Left renal cortex interstitium (tissue), 4 donors: ENCODE data around the gene CD180. TPM values are rescaled to one million over a fixed set of nuclear protein-coding genes. Genes with fewer than 3 reads are reported as not detected.
A peak's percentile ranks its signal among the peaks of the same experiment; 100 is the strongest.

ENCODE experiments used
- DNase-seq, 4 donors: peaks; one replicate each; pipeline ENCODE4 v3.0.0-alpha.2; 2013; ENCODE audit warnings: low read depth in 4 of 4, low spot score in 2 of 4, missing footprints in 1 of 4
- polyA plus RNA-seq, 4 donors: library from polyadenylated mRNA; unstranded; fragments of 120-200 nt; gene quantifications; one replicate each; pipeline ENCODE4 v1.2.1, GENCODE V29; 2013; ENCODE audit not compliant: insufficient read length in 4 of 4

Gene CD180
- polyA plus RNA-seq, 4 donors: 0.21 to 0.87 (median 0.77) TPM

- no peak for DNase-seq
Measured at GRCh38 chr5:67214036-67214435, 17.4 kb upstream of the CD180 start.

- DNase-seq: no peak
Measured at GRCh38 chr5:67211926-67212325, 15.3 kb upstream of the CD180 start.

GRCh38 chr5:67209141-67209771 is 12.7 kb upstream of the CD180 start:
- peak; percentile 34 to 66 (median 60) for DNase-seq

GRCh38 chr5:67208403-67208802 is 11.8 kb upstream of the CD180 start:
- no peak for DNase-seq

DNA sequence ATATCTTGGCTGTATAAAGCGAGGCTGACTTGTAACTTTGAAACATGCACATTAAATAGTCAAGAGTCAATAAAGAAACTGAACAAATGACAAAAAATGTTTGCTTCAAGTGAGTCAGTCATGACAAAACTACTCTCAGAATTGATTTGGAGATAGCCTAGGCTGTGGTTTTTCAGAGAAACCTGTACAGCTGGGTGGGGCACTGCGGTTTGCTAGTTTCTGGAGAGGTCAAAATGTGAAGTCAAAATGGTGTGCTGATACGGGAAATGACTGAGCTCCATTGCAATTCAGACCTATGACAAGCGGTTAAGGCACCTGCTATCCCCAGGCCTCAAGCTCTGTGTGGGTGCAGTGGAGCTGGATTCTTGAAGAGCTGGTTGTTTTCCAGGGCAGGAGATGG is 10.3 kb upstream of the CD180 start:
- DNase-seq: no peak

GRCh38 chr5:67206461-67206860 is 9.9 kb upstream of the CD180 start:
- DNase-seq: no peak

- DNase-seq: no peak
Measured at GRCh38 chr5:67205981-67206380, 9.4 kb upstream of the CD180 start.

GRCh38 chr5:67204821-67205220 is 8.2 kb upstream of the CD180 start:
- DNase-seq: no peak

DNA sequence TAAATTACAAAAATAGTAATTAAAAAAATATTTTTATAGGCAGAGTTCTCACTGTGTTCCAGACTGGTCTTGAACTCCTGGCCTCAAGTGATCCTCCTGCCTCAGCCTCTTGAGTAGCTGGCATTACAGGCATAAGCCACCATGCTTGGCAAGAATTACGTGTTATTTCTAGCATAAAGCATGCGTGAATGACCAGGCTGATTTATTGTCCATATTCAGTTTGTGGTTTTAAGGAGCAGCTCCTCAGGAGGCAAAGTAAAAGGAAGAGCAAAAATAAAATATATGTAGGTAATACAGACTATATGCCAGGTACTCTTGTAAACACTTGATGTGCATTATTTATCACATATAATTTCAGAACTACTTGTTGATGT is 7.1 kb upstream of the CD180 start:
- no peak for DNase-seq

- no peak for DNase-seq
Measured at GRCh38 chr5:67202828-67203227, 6.2 kb upstream of the CD180 start.

DNA sequence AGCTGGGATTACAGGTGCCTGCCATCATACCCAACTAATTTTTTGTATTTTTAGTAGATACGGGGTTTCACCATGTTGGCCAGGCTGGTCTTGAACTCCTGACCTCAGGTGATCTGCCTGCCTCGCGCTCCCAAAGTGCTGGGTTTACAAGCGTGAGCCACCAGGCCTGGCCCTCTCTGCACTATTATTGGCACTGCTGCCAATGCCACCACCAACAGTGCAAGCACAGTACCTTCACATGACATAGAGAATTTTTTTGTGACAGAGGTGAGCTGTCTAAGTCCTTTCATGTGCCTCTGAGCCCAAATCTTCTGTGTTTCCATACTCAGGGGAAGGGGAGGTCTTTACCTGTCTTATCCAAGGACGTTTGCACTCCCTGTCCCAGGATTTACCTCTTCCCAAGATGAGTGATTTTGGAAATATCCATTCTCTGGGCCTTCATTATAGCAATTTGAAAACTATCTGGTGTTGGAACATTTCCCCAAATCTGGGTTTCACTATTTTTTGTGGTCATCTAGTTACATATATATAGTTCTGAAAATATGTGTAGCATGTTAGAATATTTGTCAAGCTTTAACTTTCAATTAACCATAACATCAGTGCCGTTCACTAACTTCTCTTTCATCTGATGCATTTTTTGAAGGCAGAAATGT is 5.4 kb upstream of the CD180 start:
- DNase-seq: no peak

GRCh38 chr5:67200809-67201562 is 4.4 kb upstream of the CD180 start:
- no peak for DNase-seq

DNA sequence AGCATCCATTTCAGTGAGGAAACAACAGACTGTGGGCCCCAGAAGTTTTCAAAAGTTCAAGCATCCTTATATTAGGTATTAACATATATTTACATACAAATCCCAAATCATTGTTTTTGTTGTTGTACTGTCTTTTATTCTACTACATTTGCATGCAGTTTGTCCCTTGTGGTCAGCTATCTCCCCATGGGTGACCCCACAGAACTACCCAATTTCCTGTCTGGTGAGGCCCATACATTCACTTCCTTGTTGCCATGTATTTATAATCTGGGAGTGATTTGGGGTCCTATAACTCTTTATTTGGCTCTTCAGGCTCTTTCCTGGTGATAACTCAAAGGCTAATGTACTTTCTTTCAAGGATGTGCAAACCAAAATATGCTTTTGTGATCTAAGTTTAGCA is 3.3 kb upstream of the CD180 start:
- DNase-seq: no peak

GRCh38 chr5:67198917-67199316 is 2.3 kb upstream of the CD180 start:
- no peak for DNase-seq

GRCh38 chr5:67197536-67197935 is 937 bp upstream of the CD180 start:
- no peak for DNase-seq

DNA sequence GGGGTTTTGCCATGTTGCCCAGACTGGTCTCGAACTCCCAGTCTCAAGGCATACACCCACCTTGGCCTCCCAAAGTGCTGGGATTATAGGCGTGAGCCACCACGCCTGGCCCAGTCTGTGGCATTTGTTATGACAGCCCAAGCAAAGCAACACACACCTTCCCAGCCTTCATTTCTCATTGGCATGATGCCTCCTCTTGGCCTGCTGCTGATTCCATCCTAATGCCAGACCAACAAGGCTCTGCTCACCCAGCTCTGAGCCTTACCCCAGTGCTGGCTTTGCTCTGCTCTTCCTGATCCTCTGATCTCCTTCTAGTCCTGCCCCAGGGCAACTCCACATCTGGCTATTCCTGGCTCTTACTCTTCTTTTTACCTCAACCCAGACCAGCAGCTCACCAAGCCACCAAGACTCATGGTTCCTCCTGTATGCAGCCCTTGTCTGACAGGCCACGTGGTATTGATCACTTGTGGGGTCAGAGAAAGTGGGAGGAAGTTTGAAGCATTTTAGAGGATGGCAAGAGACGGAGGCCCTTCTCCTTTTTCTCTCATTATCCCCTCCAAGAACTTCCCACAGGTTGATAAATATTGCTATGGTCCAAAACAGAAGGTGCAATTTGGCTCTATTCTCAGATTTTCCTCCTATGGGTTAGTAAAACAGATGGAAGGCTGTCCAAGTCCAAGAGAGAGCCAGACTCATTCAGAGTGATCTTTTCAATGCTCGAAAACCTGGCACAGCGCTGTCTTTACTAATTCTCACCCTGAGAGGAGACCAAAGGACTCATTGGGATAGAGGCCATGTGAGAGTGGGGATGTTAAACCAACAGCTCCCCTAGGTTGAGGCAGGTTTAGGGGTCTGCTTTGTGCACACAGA is 958 bp downstream of the CD180 start:
- no peak for DNase-seq

- DNase-seq: no peak
Measured at GRCh38 chr5:67194166-67194565, 2.4 kb downstream of the CD180 start.

- no peak for DNase-seq
Measured at GRCh38 chr5:67193439-67193807, 3.2 kb downstream of the CD180 start.

- DNase-seq: no peak
Measured at GRCh38 chr5:67192719-67193438, 3.7 kb downstream of the CD180 start.

GRCh38 chr5:67190861-67191260 is 5.7 kb downstream of the CD180 start:
- DNase-seq: no peak
